GM10266 (cell line): ENCODE results near the gene SART1.

Source experiments
- DNase-seq: peaks from one replicate; pipeline ENCODE4 v3.0.0; 2012; ENCODE audit errors: extremely low spot score
- CTCF ChIP-seq: IDR thresholded peaks from 2 replicates; pipeline ENCODE4 v1.5.1; 2012; ENCODE audit warnings: mild to moderate bottlenecking, low read depth; ENCODE audit not compliant: control insufficient read depth, insufficient read depth; ENCODE audit errors: missing control alignments

The SART1 gene

GRCh38 chr11:66015454-66015881 lies 53.9 kb downstream of the SART1 start:
- TF ChIP-seq CTCF: no peak
- DNase-seq: no peak

DNA sequence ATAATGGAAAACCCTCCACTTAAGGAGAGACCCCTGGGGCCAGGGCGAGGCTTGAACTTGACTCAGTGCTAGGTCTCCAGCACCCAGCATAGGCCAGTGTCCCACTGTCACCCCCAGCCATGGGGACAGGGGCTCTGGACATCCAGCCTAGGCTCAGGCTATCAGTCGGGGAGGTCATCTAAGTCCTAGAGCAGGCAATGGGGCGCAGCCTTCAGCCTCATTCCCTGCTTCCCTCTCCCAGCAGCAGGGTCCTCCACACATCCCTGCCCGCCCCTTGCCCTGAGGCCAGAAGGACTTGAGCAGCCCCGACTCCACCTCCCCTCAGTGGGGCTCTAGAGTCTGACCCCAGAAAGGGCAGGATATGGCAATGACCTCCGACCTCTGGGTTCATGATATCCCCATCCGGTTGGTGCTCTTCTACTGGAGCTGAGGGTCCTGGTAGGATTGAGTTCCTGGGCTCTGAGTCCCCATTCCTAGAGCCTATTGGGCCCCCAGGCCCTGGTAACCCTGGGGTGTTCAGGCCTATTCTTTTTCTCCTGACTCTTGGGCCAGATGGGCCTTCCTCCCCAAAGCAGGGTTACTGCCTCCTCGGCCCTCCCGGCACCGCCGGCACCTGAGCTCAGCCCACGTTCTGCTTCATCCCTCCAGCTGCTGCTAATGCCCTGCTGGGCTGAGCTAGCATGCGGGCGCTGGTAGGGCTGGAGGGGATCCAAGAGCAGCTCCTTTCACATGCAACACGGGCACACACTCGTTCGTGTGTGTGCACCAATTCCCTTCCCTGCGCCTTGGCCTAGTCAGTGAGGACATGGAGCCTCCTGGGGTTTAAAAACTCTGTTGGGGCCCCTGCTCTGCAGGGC lies 54.6 kb downstream of the SART1 start:
- no peak for TF ChIP-seq CTCF
- no peak for DNase-seq

GRCh38 chr11:66016793-66017177 lies 55.3 kb downstream of the SART1 start:
- TF ChIP-seq CTCF: no peak
- no peak for DNase-seq

GRCh38 chr11:66017321-66017720 lies 55.8 kb downstream of the SART1 start:
- no peak for DNase-seq
- TF ChIP-seq CTCF: no peak

- DNase-seq: no peak
- no peak for TF ChIP-seq CTCF
These were observed 58.7 kb downstream of the SART1 start for GRCh38 chr11:66020212-66020611.

- no peak for TF ChIP-seq CTCF
- no peak for DNase-seq
These were observed 59.3 kb downstream of the SART1 start for GRCh38 chr11:66020618-66021357.
